AG04450 (cell line): Measurements from ENCODE around the gene SULF2. TPM values are rescaled to one million over a fixed set of nuclear protein-coding genes. Genes with fewer than 3 reads are reported as not detected.

Experiments
- CTCF ChIA-PET: fragments of 300-600, 350-600 bp; formaldehyde crosslinking; extraction: SDS; loops from one replicate; lab custom pipeline; 2022; ENCODE audit warnings: antibody characterized with exemption, inconsistent platforms; lab: Charles Lee
- POLR2A ChIA-PET: fragments of 350-600 bp; formaldehyde crosslinking; extraction: SDS; loops from one replicate; lab custom pipeline; 2021; ENCODE audit warnings: antibody characterized with exemption, inconsistent platforms; lab: Yijun Ruan, JAX
- DNase-seq: peaks from one replicate; pipeline ENCODE4 v3.0.0-alpha.2; 2011; ENCODE audit warnings: low read depth, low spot score
- H3K27ac ChIP-seq: one replicate; pipeline ENCODE4 v1.5.1; 2012; ENCODE audit warnings: low read depth, low read length, control low read depth
- H3K27me3 ChIP-seq: one replicate; pipeline ENCODE4 v1.6.0; 2012; ENCODE audit warnings: low read length; ENCODE audit not compliant: control insufficient read depth, insufficient read depth
- H3K4me3 ChIP-seq: 2 replicates; pipeline ENCODE4 v1.5.1; 2011; ENCODE audit warnings: mild to moderate bottlenecking, low read depth, low read length, control low read depth
- H3K9me3 ChIP-seq: 2 replicates; pipeline ENCODE4 v1.5.1; 2012; ENCODE audit warnings: low read length; ENCODE audit not compliant: control insufficient read depth, insufficient read depth
- polyA plus RNA-seq: library from polyadenylated mRNA; depleted of rRNA; stranded (reverse); fragments of >200 nt; gene quantifications from 2 replicates; pipeline ENCODE4 v1.2.3, GENCODE V29; 2011
- TF ChIP-seq, protein P1 (sequence below): IDR thresholded peaks from 2 replicates; pipeline ENCODE4 v1.5.1; 2011; ENCODE audit warnings: low read depth, low read length, control low read depth, inconsistent platforms

Gene SULF2
- polyA plus RNA-seq, 1 experiment: 0.73 TPM

DNA sequence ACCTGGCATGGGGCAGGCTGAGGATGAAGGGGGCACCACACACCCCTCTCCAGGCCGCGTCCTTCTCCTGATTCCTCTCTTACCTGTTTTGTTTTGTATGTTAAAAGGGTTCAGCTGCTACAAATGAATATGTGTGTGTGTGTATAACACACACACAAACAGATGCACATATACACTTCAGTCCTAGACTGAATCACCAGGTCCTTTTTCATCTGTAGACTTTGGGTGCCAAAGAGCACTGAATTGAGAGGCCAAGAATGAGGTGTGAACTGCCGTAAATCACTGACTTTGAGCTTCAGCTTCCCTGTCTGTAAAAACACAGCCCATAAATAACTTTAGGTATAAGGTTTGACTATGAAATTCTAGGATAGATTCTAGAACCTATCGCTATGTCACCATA is 40.5 kb downstream of the SULF2 start:
- POLR2A ChIA-PET: no interaction called here
- DNase-seq: no peak
- H3K27ac ChIP-seq: no peak overlapping the region
- H3K4me3 ChIP-seq: no peak overlapping the region
- peaks cover 4% of the 10 kb centered on the region for H3K27me3 ChIP-seq
- TF ChIP-seq, protein P1, sequence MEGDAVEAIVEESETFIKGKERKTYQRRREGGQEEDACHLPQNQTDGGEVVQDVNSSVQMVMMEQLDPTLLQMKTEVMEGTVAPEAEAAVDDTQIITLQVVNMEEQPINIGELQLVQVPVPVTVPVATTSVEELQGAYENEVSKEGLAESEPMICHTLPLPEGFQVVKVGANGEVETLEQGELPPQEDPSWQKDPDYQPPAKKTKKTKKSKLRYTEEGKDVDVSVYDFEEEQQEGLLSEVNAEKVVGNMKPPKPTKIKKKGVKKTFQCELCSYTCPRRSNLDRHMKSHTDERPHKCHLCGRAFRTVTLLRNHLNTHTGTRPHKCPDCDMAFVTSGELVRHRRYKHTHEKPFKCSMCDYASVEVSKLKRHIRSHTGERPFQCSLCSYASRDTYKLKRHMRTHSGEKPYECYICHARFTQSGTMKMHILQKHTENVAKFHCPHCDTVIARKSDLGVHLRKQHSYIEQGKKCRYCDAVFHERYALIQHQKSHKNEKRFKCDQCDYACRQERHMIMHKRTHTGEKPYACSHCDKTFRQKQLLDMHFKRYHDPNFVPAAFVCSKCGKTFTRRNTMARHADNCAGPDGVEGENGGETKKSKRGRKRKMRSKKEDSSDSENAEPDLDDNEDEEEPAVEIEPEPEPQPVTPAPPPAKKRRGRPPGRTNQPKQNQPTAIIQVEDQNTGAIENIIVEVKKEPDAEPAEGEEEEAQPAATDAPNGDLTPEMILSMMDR: no peak
- CTCF ChIA-PET: no interaction called here
- no peaks in the 10 kb centered on the region for H3K9me3 ChIP-seq

GRCh38 chr20:47743671-47744070 is 41.6 kb downstream of the SULF2 start:
- Histone ChIP-seq H3K9me3 (no peaks in the 10 kb centered on the region), H3K27me3 (peaks cover 4% of the 10 kb centered on the region), H3K27ac (no peak overlapping the region), H3K4me3 (no peak overlapping the region)
- no peak for DNase-seq
- TF ChIP-seq, protein P1: no peak
- CTCF ChIA-PET: interaction anchor here (1.0 to 1.1 kb wide), 2 partner anchors 23 to 878 kb away, joined by 3 read pairs; no protein-coding TSS in a partner anchor
- POLR2A ChIA-PET: no interaction called here

DNA sequence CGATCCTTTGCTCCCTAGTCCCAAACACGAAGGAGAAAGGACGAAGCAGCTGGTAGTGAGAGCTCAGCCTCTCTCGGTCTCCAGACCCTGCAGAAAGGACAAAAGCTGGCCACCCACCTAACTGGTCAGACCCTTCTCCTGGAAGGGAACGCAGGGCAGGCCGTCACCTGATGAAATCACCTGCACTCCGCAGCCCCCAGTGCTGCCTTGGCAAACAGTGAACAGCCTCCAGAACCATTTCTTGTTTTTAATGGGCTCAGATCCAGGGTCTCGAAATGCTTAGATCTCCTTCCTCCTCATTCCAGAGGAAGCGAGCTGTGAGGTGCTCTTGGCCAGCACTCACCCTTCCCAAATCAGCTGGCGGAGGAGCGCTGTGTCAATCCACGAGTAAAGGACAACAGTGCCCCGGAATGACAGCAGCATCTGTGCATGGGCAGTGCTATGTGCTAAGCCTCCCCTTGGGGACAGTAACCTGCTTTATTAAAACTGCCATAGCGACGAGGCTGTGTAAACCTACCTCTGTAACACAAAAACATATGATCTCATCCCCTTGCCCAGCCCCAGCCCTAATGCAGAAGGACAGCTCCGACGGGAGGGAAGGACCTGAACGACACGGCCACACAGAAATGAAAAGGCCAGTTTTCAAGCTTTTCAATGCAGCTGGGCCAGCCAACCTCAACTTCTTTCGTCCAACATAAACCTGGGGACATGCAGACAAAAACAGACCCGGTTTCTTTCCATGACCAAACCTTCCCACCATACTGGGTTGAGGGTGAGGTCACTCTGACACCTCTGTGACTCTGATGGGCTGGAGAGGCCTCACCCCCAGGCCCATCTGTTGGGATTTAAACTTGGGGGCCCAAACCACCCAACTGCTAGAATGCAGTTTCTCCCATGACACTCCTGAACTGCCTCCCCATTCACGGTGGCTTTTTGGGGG is 43.3 kb downstream of the SULF2 start:
- no peak overlapping the region for H3K27ac ChIP-seq
- no peak overlapping the region for H3K4me3 ChIP-seq
- no peak for DNase-seq
- H3K9me3 ChIP-seq: no peaks in the 10 kb centered on the region; the same call in 1 of the 2 replicates
- POLR2A ChIA-PET: no interaction called here
- peaks cover 4% of the 10 kb centered on the region for H3K27me3 ChIP-seq
- TF ChIP-seq, protein P1: no peak
- CTCF ChIA-PET: no interaction called here

GRCh38 chr20:47740862-47741184 is 44.5 kb downstream of the SULF2 start:
- Histone ChIP-seq H3K27ac (no peak overlapping the region), H3K9me3 (no peaks in the 10 kb centered on the region; the same call in 1 of the 2 replicates), H3K27me3 (peaks cover 4% of the 10 kb centered on the region), H3K4me3 (no peak overlapping the region)
- TF ChIP-seq, protein P1: no peak
- DNase-seq: no peak
- ChIA-PET CTCF (no interaction called here), POLR2A (no interaction called here)
